Fibroblast of skin of right quadriceps (primary cell): Measurements from ENCODE around the gene LMO1.

ENCODE experiments used
- DNase-seq: peaks from one replicate; pipeline ENCODE4 v3.0.0-alpha.2; 2013

Gene LMO1

GRCh38 chr11:8263109-8263768 is 439 bp downstream of the LMO1 start:
- no peak for DNase-seq

DNA sequence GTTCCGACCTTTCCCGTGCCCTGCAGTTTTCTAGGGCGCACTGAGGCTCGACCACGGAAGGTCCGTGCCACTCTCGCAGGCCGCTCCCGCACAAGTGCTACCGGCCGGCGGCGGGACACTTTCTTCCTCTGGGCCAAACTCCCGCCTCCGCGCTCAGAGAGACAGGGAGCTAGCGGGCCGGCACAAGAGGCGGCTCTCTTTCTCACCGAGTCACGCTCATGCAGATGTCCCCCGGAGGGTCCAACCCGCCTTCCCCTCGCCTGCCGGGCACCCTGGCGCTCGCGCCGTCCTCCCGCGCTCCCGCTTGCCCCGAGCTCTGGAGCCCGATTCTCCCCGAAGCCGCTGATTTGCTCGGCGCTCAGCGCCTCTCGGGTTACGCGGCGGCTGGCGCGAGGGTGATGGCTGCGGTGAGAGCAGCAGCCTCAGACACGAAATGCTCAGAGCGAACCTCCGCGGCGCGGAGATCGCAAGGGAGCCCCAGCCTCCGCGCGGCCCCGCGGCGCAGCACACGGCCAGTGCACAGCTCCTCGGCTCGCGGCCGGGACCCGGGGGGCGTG is 1.0 kb downstream of the LMO1 start:
- DNase-seq: peak; percentile 47

- no peak for DNase-seq
Measured at GRCh38 chr11:8261921-8262551, 1.6 kb downstream of the LMO1 start.

- no peak for DNase-seq
Measured at GRCh38 chr11:8261291-8261690, 2.4 kb downstream of the LMO1 start.

GRCh38 chr11:8260202-8260966 is 3.3 kb downstream of the LMO1 start:
- no peak for DNase-seq

GRCh38 chr11:8259306-8259959 is 4.2 kb downstream of the LMO1 start:
- no peak for DNase-seq

DNA sequence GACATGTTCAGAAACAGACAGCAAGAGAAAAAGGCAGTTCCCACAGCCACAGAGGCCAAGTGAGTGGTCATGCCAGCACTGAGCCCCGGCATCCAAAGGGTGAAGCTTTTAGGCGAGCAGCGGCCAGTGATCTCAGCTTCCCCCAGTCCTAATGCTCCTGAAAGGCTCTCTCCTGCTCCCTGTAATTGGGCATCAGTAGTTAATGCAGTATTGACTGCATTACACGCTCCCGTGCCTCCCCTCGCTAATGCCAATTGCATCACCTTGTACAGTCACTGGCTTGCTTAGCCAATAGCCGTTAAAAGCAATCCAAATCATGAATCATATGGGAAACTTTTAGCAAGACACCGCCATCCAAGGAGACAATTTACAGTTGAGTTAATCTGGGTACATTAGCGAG is 4.9 kb downstream of the LMO1 start:
- peak; percentile 61 for DNase-seq

GRCh38 chr11:8258289-8258688 is 5.4 kb downstream of the LMO1 start:
- DNase-seq: no peak

DNA sequence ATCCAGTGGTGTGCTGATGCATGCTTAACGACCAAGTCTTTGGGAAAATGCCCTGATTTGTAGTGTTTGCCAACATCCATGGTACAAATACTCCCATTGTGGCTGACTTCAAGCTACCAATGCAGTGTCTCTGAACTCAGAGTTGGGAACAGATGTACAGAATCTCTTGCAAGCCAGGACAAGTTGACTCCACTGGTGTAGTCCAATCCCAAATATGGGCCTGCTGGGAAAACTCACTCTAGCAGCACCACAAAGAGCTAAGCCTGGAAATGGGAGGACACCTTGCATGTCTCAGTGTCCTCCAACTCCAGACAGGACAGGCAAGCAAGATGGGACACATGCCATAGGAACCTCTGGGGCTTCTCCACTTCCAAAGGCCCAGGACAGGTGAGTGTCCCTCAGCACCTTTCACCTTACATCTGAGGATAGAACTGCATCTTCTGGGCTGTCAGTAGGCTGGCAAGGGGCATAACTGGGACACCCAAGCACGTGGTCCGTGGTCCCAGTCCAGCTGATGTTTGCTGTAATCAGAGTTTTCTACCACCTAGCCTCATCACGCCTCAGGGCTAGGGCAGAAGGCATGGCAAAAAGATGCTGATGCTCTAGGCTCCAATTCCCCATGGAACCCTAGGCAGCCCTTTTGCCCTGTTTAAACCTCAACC is 6.5 kb downstream of the LMO1 start:
- DNase-seq: no peak

GRCh38 chr11:8256271-8257002 is 7.2 kb downstream of the LMO1 start:
- DNase-seq: no peak

GRCh38 chr11:8253566-8253965 is 10.1 kb downstream of the LMO1 start:
- no peak for DNase-seq

DNA sequence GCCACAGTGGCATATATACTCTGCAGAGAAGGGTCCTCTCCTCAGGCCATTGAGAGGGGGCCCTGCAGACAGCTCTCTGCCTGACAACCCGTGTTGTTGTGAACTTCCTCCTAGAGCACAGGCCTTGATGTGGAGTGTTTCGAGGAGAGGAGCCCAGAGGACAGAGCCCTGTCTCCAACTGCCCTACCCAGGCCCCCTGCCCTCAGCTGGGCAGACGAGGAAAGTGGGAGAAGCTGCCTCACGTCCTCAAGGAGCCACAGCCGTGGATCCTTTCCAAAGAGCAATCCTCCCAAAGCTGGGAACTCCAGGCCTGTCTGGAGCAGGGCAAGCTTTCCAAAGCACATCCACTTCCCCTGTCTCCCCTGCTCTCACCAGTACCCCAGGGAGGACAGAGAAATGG is 10.7 kb downstream of the LMO1 start:
- no peak for DNase-seq

DNA sequence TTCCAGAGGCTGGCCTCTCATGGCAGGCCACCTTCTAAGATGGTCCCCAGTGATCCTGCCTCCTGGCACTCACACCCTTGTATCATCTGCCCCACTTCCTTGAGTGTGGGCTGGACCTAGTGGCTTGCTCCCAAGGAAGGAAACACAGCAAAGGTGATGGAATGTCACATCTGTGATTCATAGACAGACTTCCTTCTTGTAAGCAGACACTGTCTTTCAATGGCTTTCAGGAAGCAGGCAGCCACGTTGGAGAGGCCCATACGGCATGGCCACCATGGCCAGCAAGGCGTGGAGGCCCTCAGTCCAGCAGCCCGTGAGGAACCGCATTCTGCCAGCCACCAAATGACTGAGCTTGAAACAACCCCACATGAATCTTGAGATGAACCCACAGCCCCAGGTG is 11.3 kb downstream of the LMO1 start:
- no peak for DNase-seq

DNA sequence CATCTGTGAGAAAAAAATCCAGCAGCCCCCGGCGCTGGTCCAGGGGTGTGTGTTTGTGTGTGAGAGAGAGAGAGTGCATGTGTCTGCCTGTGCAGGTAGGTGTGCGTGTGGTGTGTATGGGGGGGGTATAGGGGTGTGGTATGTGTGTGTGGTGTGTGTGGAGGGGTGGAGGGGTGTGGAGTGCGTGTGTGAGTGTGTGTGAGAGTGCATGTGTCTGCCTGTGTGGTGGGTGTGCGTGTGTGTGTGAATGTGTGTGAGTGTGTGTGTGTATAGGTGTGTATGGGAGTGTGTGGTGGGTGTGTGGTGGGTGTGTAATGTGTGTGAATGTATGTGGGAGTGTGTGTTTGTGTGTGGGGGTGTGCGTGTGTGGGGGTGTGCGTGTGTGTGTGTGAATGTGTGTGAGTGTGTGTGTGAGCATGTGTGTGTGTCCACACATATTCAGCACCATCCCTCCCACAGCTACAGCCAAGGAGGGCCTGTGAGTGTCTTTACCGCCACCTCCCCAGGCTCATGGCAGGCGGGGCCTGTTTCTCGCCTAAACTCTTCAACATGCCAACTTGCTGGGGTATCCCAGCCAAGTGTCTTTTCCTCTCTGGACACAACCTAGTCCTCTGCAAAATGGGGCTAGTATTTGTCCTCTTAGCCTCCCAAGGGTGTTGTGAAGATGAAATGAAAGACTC is 11.9 kb downstream of the LMO1 start:
- DNase-seq: no peak

GRCh38 chr11:8250981-8251615 is 12.6 kb downstream of the LMO1 start:
- no peak for DNase-seq

- no peak for DNase-seq
Measured at GRCh38 chr11:8250434-8250833, 13.2 kb downstream of the LMO1 start.

DNA sequence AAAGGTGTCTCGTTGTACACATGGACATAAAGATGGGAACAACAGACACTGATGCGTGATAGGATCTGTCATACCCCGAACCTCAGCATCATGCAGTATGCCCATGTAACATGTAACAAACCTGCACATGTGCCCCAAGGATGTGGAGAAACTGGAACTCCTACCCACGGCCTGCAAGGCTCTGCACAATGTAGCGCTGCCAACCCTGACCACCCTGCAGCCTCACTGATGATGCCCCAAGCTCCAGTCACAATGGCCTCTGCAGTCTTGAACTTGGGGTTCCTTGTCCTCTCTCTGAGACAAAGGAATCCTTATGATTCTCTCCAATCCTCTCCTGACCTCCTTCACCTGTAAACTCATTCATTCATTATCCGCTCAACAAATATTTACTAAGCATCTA is 14.2 kb downstream of the LMO1 start:
- DNase-seq: no peak

DNA sequence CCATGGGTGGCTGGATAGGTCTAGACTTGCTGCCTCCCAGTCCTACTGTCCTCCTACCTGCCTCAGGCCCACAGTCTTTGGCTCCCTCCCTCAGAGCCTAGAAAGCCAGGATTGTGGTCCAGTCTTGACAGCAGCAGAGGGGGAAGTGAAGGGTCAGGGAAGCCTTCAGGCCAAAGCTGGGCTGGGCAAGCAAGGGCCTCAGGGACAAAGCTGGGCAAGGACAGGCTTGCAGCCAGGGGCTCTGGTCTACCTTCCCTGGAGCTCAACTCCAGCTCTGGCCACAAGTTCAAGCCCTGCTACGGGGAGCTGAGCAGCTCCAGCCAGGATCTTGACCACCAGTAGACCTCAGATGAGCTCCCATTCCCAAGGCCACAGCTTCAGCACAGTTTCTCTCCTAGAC is 14.9 kb downstream of the LMO1 start:
- no peak for DNase-seq

- no peak for DNase-seq
Measured at GRCh38 chr11:8247312-8247711, 16.4 kb downstream of the LMO1 start.

DNA sequence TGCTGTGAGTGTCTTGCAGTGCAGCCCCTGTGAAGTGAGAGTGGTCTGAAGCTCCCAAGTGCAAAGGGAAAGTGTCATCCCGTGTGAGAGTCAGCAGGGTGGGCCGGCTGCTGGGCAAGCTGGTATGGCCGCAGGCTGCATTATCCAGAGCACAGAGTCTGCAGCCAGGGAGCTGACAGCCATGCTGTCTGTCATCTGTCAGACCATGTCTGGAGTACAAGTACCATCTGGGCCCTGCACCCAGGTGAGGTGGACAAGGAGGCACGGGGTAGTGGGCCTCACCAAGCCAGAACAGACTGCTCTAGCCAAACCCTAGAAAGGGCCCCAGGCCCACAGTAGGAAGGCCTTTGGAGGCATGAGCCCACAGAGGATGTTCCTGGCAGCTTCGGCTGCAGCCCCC is 20.2 kb downstream of the LMO1 start:
- DNase-seq: no peak
